GM12892 (cell line): Measurements from ENCODE around the gene PPP1R2.

Source experiments
- DNase-seq: peaks from one replicate; pipeline ENCODE4 v3.0.0; 2011; ENCODE audit not compliant: insufficient read length
- FAIRE-seq: peaks from 2 replicates; lab custom pipeline; 2011; peaks lifted over from hg19 to GRCh38; lab: Jason Lieb, UNC
- POLR2A ChIP-seq: IDR thresholded peaks from 2 replicates; pipeline ENCODE4 v1.6.1; 2011; ENCODE audit warnings: low read depth, low read length, control low read depth
- POLR2AphosphoS5 ChIP-seq: IDR thresholded peaks from 2 replicates; pipeline ENCODE4 v1.6.1; 2011; ENCODE audit warnings: low read depth, low read length, control low read depth
- TAF1 ChIP-seq: IDR thresholded peaks from 2 replicates; pipeline ENCODE4 v1.6.1; 2011; ENCODE audit warnings: low read depth, mild to moderate bottlenecking, control low read depth, low read length, borderline replicate concordance

Gene PPP1R2

DNA sequence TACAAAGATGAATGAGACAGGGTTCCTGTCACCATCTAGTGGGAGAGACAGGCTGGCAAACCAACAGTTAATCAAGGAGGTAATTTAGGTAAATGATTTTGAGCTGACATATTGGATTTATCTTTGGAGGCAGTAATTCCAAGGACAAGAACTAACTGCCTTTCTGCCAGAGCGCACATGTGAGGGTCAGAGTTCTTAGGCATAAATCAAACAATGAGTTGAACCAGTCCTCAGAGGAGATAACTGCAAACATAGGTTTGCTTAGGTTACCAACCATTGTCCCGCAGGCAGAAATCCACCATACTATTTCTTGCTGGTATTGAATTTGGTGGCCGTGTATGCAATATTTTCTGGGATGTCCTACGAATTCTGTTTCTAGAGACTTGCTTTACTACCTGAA lies 14.2 kb upstream of the PPP1R2 start:
- no peak for FAIRE-seq
- TF ChIP-seq TAF1 (no peak), POLR2AphosphoS5 (no peak), POLR2A (no peak)
- no peak for DNase-seq

DNA sequence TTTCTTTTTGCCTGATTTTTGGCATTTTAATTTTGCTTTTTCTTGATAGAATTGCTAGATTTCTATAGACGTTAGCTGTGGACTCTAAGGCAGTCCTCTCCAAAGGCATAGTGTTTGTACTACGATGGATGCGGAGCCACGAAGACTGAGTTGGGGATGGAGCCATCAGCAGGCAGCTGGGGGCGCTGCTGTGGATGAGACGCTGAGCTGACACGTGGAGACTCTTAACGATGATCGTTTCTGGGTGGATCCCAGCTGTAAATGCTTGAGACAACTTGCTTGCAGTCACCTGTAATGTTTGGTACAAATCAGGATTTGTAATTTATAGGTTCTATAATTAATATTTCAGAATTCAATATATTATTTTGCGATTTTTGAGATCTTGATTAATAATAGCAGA lies 13.3 kb upstream of the PPP1R2 start:
- no peak for DNase-seq
- TF ChIP-seq TAF1, result no peak
- TF ChIP-seq POLR2A, result no peak
- TF ChIP-seq POLR2AphosphoS5, result no peak
- FAIRE-seq, result no peak

DNA sequence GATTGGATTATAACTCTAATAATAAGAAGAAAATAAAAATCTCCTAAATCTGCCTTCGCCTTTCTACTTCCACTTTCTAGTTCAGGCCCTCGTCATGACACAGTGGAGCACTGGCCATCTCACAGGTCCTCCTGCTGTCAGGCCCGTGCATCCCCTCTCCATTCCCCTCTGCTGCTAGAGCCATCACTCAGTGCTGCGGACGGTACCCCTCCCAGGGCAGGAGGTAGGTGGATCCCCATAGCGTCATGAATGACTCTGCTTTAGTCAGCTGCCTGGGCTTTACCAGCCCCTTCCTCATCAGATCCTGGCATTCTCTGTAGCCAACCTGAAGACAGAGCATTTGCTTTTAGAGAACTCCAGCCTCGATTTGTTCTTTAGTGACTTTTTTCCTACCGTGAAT lies 12.0 kb upstream of the PPP1R2 start:
- FAIRE-seq (no peak), DNase-seq (no peak)

DNA sequence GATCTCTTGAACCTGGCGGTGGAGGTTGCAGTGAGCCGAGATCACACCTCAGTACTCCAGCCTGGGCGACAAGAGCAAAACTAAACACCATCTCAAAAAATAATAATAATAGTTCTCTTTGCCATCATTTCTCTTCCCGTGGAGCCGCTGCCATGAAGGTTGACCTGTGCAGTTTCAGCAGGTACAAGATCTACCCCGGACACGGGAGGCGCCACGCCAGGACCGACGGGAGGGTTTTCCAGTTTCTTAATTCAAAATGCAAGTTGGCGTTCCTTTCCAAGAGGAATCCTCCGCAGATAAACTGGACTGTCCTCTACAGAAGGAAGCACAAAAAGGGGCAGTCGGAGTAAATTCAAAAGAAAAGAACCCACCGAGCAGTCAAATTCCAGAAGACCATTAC lies 11.3 kb upstream of the PPP1R2 start:
- DNase-seq (no peak), FAIRE-seq (no peak)
- TF ChIP-seq TAF1 (no peak), POLR2A (no peak), POLR2AphosphoS5 (no peak)

More for the DNA sequence above, 12.0 kb upstream of the PPP1R2 start:
- TF ChIP-seq TAF1, result no peak
- TF ChIP-seq POLR2A, result no peak
- no peak for TF ChIP-seq POLR2AphosphoS5

DNA sequence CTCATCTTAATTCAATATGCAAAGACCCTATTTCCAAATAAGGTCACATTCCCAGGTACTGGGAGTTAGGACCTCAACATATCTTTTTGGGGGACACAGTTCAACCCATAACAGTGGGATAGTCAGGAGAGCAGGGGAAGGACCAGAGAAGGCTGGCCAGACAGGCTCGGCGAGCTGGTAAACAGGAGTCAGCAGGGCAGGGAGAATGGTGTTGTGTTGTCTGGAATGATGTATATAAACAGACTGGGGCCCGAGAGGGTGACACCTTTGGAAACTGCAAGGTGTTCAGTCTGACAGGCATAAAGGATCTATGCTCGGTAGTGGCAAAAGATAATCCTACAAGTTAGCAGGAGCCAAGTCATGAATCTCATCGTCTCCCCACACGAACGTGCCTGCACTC lies 10.1 kb upstream of the PPP1R2 start:
- FAIRE-seq, result no peak
- TF ChIP-seq POLR2A (no peak), TAF1 (no peak), POLR2AphosphoS5 (no peak)

DNA sequence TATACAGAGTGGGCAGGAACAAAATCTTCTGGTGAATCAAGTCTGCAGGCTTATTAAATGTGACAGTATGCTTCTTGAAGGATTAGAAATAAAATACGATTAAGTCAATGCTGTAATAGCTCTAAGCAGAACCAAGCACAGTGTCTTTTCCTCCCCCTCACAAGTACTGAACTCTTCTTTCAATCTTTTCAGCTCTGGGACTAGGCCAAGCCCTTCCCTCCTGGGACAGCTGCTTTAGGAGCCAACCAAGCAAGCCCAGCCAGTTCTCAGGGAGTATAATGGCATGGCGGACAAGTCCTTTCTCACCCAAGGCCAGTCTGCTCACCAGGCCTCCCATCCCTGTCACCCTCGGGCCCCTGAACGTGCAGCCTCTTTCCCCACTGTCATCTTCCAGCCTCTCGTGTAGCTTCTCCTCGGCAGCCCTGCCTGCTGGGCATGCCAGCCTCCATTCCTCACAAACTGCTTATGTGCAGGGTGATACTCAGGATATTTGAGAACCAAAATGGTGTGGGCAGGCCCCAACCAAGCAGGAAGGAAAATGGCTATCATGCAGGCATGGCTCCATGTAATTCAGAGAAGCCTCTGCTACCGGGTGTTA lies 8.4 kb upstream of the PPP1R2 start:
- FAIRE-seq (no peak), DNase-seq (no peak)
- TF ChIP-seq TAF1 (no peak), POLR2A (no peak), POLR2AphosphoS5 (no peak)

More for the DNA sequence above, 10.1 kb upstream of the PPP1R2 start:
- DNase-seq, result no peak

DNA sequence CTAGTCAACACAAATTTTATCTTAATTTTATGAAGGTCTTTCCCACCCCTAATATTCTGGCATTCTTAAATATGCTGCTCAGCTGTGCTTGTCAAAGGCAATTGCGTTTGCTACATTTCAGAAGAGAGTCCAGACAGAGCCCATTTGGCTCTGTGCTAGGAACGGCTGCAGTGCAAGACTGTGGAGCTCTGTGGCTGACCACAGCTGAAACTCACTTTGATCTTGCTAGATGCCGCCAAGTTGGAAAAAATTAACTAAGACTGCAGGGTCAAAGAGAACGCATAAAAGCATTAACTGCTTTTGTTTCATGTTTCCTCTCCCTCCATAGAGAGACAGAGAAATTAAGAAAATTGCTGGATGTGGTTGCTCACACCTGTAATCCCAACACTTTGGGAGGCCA lies 7.6 kb upstream of the PPP1R2 start:
- no peak for FAIRE-seq

DNA sequence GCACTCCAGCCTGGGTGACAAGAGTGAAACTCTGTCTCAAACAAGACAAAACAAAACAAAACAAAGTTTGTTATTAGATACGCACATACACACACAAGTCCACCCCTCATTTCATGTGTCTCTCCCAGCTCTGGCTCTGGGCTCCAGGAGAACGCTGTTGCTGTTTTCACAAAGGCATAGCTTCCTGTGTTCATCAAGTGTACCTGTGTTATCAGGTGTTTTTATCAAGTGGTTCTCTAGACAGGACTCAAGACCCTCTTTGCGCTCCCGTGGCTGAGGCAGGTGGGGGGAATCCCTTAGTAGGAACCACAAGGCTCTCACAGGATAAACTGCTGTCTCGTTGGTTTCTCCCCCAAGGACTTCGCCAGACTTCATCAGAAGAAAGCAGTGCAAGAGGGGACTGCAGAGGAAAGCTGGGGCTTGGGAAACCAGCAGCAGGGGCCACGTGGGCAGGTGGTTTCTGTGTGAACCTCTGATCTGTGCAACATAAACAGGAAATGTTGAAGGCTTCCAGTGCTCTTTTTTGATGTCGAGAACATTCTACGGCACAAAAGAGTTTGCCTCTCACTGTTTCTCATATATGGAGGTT lies 6.9 kb upstream of the PPP1R2 start:
- DNase-seq (no peak), FAIRE-seq (no peak)
- TF ChIP-seq POLR2AphosphoS5 (no peak), TAF1 (no peak), POLR2A (no peak)

More for the DNA sequence above, 7.6 kb upstream of the PPP1R2 start:
- TF ChIP-seq POLR2AphosphoS5 (no peak), POLR2A (no peak), TAF1 (no peak)
- DNase-seq, result no peak

DNA sequence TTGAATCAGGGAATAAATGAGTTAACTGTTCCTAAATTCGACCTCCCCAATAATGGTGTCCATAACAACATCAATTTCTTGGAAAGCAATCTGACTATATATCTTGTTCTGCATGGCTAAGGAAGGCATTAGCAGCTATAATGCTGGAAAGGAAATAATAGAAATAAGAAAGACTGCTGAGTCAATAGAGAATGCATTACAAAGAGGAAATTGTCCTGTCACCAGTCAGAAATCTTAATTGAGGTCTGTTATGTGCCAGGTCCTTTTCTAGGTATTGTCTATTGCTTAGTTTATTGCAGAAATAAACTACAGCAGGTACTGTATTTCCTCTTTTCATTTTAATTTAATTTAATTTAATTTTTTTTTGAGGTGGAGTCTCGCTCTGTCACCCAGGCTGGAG lies 5.9 kb upstream of the PPP1R2 start:
- TF ChIP-seq TAF1, result no peak
- no peak for TF ChIP-seq POLR2AphosphoS5
- no peak for TF ChIP-seq POLR2A
- FAIRE-seq (no peak), DNase-seq (no peak)

DNA sequence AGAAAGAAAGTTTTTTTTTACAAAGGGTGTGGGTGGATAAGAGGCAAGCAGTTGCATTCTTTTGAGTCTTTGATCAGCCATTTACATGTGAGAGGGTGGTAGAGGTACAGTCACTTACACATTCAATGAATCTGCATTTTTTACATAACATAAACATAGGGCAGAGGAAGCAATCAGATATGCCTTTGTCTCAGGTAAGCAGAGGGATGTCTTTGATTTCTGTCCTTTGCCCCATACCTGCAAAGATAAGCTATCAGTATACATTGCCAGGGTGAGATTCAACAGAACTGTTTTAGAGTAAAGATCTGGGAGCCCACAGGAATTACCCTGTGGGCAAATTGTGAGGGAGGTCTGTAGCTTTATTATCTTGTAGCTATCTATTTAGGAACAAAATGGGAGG lies 5.4 kb upstream of the PPP1R2 start:
- TF ChIP-seq POLR2AphosphoS5, result no peak
- TF ChIP-seq TAF1, result no peak
- TF ChIP-seq POLR2A, result no peak
- FAIRE-seq, result no peak
- no peak for DNase-seq

DNA sequence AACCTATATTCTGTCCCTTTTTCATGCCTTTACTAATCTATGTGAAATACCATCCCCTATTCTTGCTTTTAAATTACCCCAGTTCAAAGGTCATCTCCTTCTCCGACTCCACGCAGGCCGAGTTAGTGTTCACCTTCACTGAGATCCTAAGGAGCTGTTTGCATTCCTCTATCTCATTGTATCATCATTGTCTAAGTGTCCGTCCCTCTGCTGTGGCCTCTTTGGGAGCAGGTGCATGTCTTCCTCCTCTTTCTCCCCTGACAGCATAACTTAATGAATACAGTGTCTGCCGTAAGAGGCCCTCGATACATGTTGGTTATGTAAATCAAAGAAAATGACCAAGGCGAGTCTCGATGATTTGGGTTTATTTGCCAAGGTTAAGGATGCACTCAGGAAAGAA lies 4.9 kb upstream of the PPP1R2 start:
- FAIRE-seq, result no peak
- no peak for DNase-seq
- no peak for TF ChIP-seq POLR2A
- TF ChIP-seq TAF1, result no peak
- no peak for TF ChIP-seq POLR2AphosphoS5

DNA sequence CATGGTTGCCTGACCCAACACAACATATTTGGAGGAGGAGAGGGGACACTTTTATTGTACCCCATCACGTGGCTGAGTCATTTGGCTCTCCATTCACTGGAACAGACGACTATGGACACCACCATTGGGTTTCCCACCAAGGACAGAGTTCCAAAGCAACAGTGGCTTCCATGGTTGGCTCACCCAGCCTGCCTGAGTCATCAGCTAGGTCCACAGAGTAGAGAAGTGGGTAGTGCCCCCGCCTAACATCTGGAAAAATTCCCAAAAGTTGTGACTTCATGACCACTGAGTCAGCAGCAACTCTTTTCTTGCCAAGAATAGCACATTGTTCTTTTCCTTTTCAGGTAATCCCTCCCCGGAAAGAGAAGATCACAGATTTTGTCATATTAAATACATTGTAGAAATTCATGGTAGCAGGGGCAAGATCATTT lies 3.0 kb upstream of the PPP1R2 start:
- TF ChIP-seq POLR2AphosphoS5, result no peak
- TF ChIP-seq POLR2A, result no peak
- TF ChIP-seq TAF1, result no peak
- DNase-seq (no peak), FAIRE-seq (no peak)
